Cardiac muscle cell (in vitro differentiated cells and primary cell): ENCODE results near the gene SDC4. TPM values are rescaled to one million over a fixed set of nuclear protein-coding genes. Genes with fewer than 3 reads are reported as not detected.

Experiments used
- DNase-seq, 2 donors: peaks; one replicate each; pipeline versions ENCODE4 v3.0.0 to v3.0.0-alpha.2; 2010 to 2017; ENCODE audit warnings: low read depth in 1 of 2, low spot score in 1 of 2
- H3K27ac ChIP-seq: fragments of 200-600 bp; sonication (generic); 2 replicates; pipeline ENCODE4 v1.5.1; 2016
- H3K27me3 ChIP-seq: fragments of 200-600 bp; sonication (generic); 2 replicates; pipeline ENCODE4 v1.6.0; 2016; ENCODE audit warnings: control low read depth
- H3K36me3 ChIP-seq: fragments of 200-600 bp; sonication (generic); 2 replicates; pipeline ENCODE4 v1.5.1; 2016; ENCODE audit warnings: control low read depth
- H3K4me1 ChIP-seq: fragments of 200-600 bp; sonication (generic); 2 replicates; pipeline ENCODE4 v1.8.1; 2017; ENCODE audit warnings: low read depth, mild to moderate bottlenecking, mixed run types
- H3K4me3 ChIP-seq: fragments of 200-600 bp; sonication (generic); 2 replicates; pipeline ENCODE4 v1.5.1; 2016; ENCODE audit warnings: mild to moderate bottlenecking
- H3K9me3 ChIP-seq: fragments of 200-600 bp; sonication (generic); 2 replicates; pipeline ENCODE4 v1.5.1; 2017; ENCODE audit warnings: low read depth, mild to moderate bottlenecking, control low read depth
- polyA plus RNA-seq: library from polyadenylated mRNA; unstranded; fragments of >200 nt; fragmentation: Nextera tagmentation; extraction: Ambion mirVana; gene quantifications from 2 replicates; pipeline ENCODE4 v1.2.1, GENCODE V29; 2016
- total RNA-seq: library from RNA; depleted of rRNA; stranded (reverse); fragments of >200 nt; gene quantifications from 2 replicates; pipeline ENCODE4 v1.2.3, GENCODE V29; 2016
- TF ChIP-seq, protein P1 (sequence below): IDR thresholded peaks from 2 replicates; pipeline ENCODE4 v1.5.1; 2012; ENCODE audit warnings: low read depth, mild to moderate bottlenecking, low read length

SDC4 gene
- total and polyA plus RNA-seq, 2 experiments from 2014 or later = 35.4 to 55.7 TPM

DNA sequence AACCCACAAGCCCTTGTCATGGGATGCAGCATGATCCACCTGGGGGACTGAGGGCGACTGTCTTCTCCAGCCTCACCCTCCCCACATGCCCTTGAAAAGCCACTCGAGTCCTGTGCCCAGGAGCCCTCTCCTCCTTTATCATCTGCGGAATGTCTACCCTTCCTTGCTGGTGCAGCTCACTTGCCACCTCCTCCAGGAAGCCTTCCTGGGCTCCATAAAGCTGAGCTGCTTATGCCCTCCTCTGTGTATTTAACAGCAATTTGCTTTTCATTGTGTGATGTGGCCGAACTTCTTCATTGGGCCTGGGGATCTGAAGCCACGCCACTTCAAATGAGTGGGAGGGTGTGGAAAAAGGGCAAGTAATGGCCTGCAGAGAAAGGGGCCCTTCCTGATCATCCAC is 59.4 kb downstream of the SDC4 start:
- H3K27ac ChIP-seq = no peak overlapping the region
- no peaks in the 10 kb centered on the region for H3K9me3 ChIP-seq
- H3K4me1 ChIP-seq = no peaks in the 10 kb centered on the region

DNA sequence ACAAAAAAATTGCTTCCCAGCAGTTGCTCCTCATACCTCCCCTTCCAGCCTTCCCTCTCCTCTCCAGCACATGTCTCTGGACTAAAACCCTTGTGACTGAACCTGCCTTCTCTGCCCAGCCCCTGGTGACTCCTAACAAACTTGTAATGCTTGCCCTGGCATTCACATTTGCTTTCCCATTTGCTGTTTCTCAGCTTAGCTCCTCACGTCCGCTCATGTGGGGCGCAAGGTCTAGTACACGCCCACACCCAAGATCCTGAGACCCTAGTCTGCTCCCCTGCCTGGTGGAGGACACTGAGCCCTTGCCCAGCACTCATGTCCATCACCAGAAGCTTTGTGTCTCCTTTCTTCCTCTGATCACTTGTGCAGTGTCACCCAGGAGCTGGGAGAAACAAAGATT is 59.8 kb downstream of the SDC4 start:
- H3K4me1 ChIP-seq = no peaks in the 10 kb centered on the region
- H3K27me3 ChIP-seq = peaks cover 9% of the 10 kb centered on the region
- no peaks in the 10 kb centered on the region for H3K36me3 ChIP-seq
- no peak for DNase-seq
- H3K4me3 ChIP-seq = no peak overlapping the region
- TF ChIP-seq, protein P1, sequence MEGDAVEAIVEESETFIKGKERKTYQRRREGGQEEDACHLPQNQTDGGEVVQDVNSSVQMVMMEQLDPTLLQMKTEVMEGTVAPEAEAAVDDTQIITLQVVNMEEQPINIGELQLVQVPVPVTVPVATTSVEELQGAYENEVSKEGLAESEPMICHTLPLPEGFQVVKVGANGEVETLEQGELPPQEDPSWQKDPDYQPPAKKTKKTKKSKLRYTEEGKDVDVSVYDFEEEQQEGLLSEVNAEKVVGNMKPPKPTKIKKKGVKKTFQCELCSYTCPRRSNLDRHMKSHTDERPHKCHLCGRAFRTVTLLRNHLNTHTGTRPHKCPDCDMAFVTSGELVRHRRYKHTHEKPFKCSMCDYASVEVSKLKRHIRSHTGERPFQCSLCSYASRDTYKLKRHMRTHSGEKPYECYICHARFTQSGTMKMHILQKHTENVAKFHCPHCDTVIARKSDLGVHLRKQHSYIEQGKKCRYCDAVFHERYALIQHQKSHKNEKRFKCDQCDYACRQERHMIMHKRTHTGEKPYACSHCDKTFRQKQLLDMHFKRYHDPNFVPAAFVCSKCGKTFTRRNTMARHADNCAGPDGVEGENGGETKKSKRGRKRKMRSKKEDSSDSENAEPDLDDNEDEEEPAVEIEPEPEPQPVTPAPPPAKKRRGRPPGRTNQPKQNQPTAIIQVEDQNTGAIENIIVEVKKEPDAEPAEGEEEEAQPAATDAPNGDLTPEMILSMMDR = no peak
- H3K27ac ChIP-seq = no peak overlapping the region
- no peaks in the 10 kb centered on the region for H3K9me3 ChIP-seq

More for the DNA sequence above, 59.4 kb downstream of the SDC4 start:
- DNase-seq = no peak
- H3K27me3 ChIP-seq = peaks cover 12% of the 10 kb centered on the region
- no peak overlapping the region for H3K4me3 ChIP-seq
- H3K36me3 ChIP-seq = no peaks in the 10 kb centered on the region
- TF ChIP-seq, protein P1 = no peak

DNA sequence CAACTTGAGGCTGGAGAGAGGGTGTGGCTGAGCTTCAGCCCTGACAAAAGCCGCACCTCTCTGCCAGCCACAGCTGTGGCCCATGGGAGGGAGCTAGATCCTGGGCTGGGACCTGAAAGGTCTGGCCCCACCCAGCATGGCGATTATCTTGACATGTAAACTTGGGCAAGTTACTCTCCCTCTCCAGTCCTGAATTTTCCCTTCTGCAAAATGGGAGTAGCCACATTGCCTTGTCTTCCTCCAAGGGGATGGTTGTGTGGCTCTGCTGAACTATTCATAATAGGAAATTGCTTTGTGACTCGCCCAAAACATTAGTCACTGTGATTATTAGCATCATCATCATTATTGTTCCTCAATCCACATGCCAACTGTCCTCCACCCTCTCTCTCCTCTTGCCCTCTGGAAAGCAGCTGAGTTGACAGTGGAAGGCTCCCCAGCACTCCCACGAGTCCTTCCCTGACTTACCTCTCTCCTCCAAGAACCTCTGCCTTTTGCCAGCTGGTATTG is 64.6 kb downstream of the SDC4 start:
- Histone ChIP-seq H3K4me1 (no peaks in the 10 kb centered on the region), H3K36me3 (no peaks in the 10 kb centered on the region), H3K27me3 (no peaks in the 10 kb centered on the region), H3K9me3 (no peaks in the 10 kb centered on the region), H3K27ac (no peak overlapping the region), H3K4me3 (no peak overlapping the region)
- no peak for DNase-seq
- TF ChIP-seq, protein P1 = no peak

DNA sequence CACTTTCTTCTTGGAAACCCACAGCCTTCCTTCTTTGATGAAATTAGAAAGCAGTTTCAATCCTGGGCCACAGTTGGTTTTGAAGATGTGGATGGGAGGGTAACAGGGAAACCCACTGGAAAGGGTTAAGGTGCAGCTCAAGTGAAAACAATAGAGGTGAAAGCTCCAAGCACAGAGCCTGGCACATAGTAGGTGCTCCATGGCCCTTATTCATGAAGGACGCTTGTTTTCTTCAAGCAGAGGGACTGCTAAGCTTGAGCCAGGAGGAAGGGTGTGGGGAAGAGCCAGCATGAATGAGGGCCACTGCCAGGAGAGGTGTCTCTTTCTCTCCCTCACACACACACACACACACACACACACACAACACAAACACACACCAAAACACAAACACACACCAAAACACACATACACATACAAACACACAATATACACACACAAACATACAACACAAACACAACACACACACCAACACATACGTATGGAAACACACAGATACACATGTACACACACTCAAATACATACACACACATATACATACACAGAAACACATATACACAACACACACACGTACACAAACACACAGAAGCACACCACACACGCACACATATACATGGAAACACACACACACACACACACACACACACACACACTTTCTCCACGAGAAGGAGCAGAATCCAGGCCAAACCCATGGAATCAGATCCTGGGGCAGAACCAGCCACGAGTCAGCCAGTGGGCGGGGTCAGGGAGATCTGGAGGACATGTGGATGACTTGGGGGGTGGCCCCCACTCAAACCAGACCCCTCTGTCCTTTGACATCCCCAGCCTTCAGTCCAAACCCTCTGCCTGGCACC is 65.3 kb downstream of the SDC4 start:
- DNase-seq = no peak
- Histone ChIP-seq H3K36me3 (no peaks in the 10 kb centered on the region), H3K27me3 (no peaks in the 10 kb centered on the region), H3K9me3 (no peaks in the 10 kb centered on the region), H3K4me3 (no peak overlapping the region), H3K27ac (no peak overlapping the region), H3K4me1 (no peaks in the 10 kb centered on the region)
- TF ChIP-seq, protein P1 = no peak

DNA sequence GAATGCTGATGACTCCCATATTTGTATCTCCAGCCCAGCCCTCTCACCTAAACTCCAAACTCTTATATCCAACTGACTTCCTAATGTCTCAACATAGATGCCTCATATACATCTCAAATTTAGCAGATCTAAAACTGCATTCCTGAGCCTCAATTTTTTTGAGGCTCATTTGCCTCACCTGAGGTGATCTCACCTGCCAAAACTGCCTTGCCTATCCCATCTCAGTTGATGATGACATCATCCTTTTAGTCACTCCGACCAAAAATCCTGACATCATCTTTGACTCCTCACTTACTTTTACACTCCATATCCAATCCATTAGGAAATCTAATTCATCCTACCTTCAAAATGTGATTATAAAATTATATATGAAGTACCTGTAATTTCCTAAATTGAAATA is 68.2 kb downstream of the SDC4 start:
- no peaks in the 10 kb centered on the region for H3K9me3 ChIP-seq
- no peaks in the 10 kb centered on the region for H3K4me1 ChIP-seq
- TF ChIP-seq, protein P1 = no peak
- H3K27ac ChIP-seq = no peak overlapping the region
- no peaks in the 10 kb centered on the region for H3K36me3 ChIP-seq
- H3K4me3 ChIP-seq = no peak overlapping the region
- no peak for DNase-seq
- no peaks in the 10 kb centered on the region for H3K27me3 ChIP-seq
